GM10266 (cell line): Measurements from ENCODE around the gene CENPS.

Experiments
- DNase-seq: peaks from one replicate; pipeline ENCODE4 v3.0.0; 2012; ENCODE audit errors: extremely low spot score
- CTCF ChIP-seq: IDR thresholded peaks from 2 replicates; pipeline ENCODE4 v1.5.1; 2012; ENCODE audit warnings: mild to moderate bottlenecking, low read depth; ENCODE audit not compliant: control insufficient read depth, insufficient read depth; ENCODE audit errors: missing control alignments

The CENPS gene

GRCh38 chr1:10388387-10388715 is 41.9 kb upstream of the CENPS start:
- DNase-seq: no peak
- TF ChIP-seq CTCF: no peak

GRCh38 chr1:10389271-10389973 is 40.8 kb upstream of the CENPS start:
- DNase-seq: no peak
- TF ChIP-seq CTCF: no peak

- TF ChIP-seq CTCF: no peak
Observed at GRCh38 chr1:10396870-10397269, 33.4 kb upstream of the CENPS start.

GRCh38 chr1:10398278-10398733 is 31.9 kb upstream of the CENPS start:
- DNase-seq: no peak
- TF ChIP-seq CTCF: no peak

More at GRCh38 chr1:10396870-10397269, 33.4 kb upstream of the CENPS start:
- DNase-seq: no peak

- DNase-seq: peak; percentile 99
- TF ChIP-seq CTCF: no peak
Observed at GRCh38 chr1:10398734-10399443, 31.3 kb upstream of the CENPS start, which contains the start of gene PGD. Gene PGD, plus strand, starts transcription at chr1:10399064. Its CDS starts 54 bp downstream, at chr1:10399118.

- TF ChIP-seq CTCF: no peak
- no peak for DNase-seq
Observed at GRCh38 chr1:10399444-10399941, 30.7 kb upstream of the CENPS start.

GRCh38 chr1:10400013-10400412 is 30.2 kb upstream of the CENPS start:
- no peak for DNase-seq
- TF ChIP-seq CTCF: no peak
